Measurements from ENCODE around the gene DNAJB5.

DNAJB5 gene

GRCh38 chr9:35044071-35044470, 54.5 kb downstream of the DNAJB5 start:
- in situ Hi-C loops (cut with HindIII; ENCODE audit: low sequenced_read_pairs), result no loop called here
- TF ChIP-seq CTCF (IDR thresholded peaks at IDR 0.05; ENCODE audit: low read depth, low read length), result no peak
- no peak for DNase-seq (ENCODE audit: low read depth, low spot score)
- no peak overlapping the region for H3K4me3 ChIP-seq (ENCODE audit: low read depth, low read length)
